ENCODE measurements around the gene WASL. TPM values are rescaled to one million over a fixed set of nuclear protein-coding genes. Genes with fewer than 3 reads are reported as not detected.

Gene WASL
- total and polyA plus RNA-seq, 7 donors: 32.4 to 80.5 (median 43.4) TPM

DNA sequence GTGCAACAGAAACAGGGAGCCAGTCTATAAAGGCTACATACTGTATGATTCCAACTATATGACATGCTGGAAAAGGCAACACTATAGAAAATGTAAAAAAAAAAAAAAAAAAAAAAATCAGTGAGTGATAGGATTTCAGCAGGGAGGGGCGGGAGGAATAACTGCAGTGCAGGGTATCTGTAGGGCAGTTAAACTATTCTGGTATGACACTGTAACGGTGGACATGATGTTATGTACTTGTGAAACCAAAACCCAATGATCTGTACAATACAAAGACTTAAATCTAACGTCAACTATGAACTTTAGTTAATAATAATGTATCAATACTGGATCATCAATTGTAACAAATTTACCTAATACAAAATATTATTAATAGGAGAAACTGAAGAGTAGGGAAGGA, 14.3 kb downstream of the WASL start:
- H3K9me3 ChIP-seq: no peaks in the 10 kb centered on the region
- H3K27me3 ChIP-seq: no peaks in the 10 kb centered on the region
- DNase-seq: no peak
- H3K4me1 ChIP-seq: peaks cover 0 to 11% (median 0%) of the 10 kb centered on the region in 4 donors
- no peak overlapping the region for H3K27ac ChIP-seq
- intact Hi-C loops (cut with DNase I): no loop called here
- no peak overlapping the region for H3K4me3 ChIP-seq
- TF ChIP-seq POLR2A (IDR thresholded peaks at IDR 0.05): no peak
- TF ChIP-seq, protein P1, sequence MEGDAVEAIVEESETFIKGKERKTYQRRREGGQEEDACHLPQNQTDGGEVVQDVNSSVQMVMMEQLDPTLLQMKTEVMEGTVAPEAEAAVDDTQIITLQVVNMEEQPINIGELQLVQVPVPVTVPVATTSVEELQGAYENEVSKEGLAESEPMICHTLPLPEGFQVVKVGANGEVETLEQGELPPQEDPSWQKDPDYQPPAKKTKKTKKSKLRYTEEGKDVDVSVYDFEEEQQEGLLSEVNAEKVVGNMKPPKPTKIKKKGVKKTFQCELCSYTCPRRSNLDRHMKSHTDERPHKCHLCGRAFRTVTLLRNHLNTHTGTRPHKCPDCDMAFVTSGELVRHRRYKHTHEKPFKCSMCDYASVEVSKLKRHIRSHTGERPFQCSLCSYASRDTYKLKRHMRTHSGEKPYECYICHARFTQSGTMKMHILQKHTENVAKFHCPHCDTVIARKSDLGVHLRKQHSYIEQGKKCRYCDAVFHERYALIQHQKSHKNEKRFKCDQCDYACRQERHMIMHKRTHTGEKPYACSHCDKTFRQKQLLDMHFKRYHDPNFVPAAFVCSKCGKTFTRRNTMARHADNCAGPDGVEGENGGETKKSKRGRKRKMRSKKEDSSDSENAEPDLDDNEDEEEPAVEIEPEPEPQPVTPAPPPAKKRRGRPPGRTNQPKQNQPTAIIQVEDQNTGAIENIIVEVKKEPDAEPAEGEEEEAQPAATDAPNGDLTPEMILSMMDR (IDR thresholded peaks at IDR 0.05): no peak
- TF ChIP-seq POLR2AphosphoS5 (IDR thresholded peaks at IDR 0.05): no peak
- no peak for TF ChIP-seq EP300 (IDR thresholded peaks at IDR 0.05)
- no peaks in the 10 kb centered on the region for H3K36me3 ChIP-seq
- 79 to 96% methylated on average over 3 of the region's 3 CpGs for WGBS, 2 donors

DNA sequence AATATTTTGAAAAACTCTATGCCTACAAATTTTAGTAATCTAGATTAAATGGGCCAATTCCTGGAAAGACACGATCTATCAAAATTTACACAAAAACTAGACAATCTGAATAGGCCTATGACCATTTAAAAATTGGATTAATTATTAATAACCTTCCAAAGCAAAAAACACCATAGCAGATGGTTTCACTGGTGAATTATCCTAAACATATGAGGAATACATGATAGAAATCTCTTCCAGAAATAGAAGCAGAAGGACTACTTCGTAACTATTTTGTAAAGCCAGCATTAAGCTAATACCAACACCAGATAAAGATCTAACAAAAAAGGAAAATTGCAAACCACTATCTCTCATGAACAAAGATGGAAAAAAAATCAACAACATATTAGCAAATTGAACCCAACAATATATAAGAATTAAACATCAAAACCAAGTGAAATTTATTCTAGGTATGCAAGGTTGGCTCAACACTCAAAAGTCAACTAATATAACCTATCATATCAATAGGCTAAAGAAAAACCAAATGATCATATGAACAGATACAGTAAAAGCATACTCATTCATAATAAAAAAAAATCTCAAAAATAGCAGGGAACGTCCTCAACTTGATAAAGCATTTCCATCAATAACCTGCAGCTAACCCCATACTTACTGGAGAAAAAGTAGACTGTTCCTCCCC, 16.3 kb downstream of the WASL start:
- TF ChIP-seq EP300 (IDR thresholded peaks at IDR 0.05) (no peak), POLR2A (IDR thresholded peaks at IDR 0.05) (no peak), POLR2AphosphoS5 (IDR thresholded peaks at IDR 0.05) (no peak)
- TF ChIP-seq, protein P1 (IDR thresholded peaks at IDR 0.05): no peak
- Histone ChIP-seq H3K27ac (no peak overlapping the region), H3K4me1 (peaks cover 0 to 23% (median 5%) of the 10 kb centered on the region in 4 donors), H3K4me3 (no peak overlapping the region), H3K27me3 (no peaks in the 10 kb centered on the region), H3K36me3 (no peaks in the 10 kb centered on the region), H3K9me3 (no peaks in the 10 kb centered on the region)
- DNase-seq: no peak
- 97% methylated on average over 3 of the region's 3 CpGs for WGBS, 2 donors
- intact Hi-C loops (cut with DNase I): no loop called here

DNA sequence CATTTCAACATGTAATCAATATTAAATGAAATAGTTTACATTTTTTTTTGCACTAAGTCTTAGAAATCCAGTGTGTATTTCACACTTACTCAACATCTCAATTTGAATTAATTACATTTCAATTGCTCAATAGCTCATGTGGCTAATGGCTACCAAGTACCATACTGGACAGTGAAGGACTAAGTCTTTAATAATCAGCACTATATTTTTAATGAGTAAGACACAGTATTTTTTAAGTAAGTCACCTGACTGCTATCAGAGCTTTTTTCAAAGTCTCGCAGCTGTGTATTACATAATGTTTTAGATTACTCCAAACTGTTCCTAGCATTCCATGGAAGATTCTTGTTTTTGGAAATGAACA, 19.6 kb downstream of the WASL start:
- Histone ChIP-seq H3K4me3 (no peak overlapping the region), H3K4me1 (peaks cover 0 to 55% (median 35%) of the 10 kb centered on the region in 4 donors), H3K27me3 (no peaks in the 10 kb centered on the region), H3K27ac (no peak overlapping the region), H3K9me3 (no peaks in the 10 kb centered on the region), H3K36me3 (no peaks in the 10 kb centered on the region)
- no peak for DNase-seq
- no peak for TF ChIP-seq POLR2A (IDR thresholded peaks at IDR 0.05)
- TF ChIP-seq POLR2AphosphoS5 (IDR thresholded peaks at IDR 0.05): no peak
- TF ChIP-seq EP300 (IDR thresholded peaks at IDR 0.05): no peak
- TF ChIP-seq, protein P1 (IDR thresholded peaks at IDR 0.05): no peak
- 95 to 97% methylated on average over 1 of the region's 1 CpG for WGBS, 2 donors
- intact Hi-C loops (cut with DNase I): no loop called here

DNA sequence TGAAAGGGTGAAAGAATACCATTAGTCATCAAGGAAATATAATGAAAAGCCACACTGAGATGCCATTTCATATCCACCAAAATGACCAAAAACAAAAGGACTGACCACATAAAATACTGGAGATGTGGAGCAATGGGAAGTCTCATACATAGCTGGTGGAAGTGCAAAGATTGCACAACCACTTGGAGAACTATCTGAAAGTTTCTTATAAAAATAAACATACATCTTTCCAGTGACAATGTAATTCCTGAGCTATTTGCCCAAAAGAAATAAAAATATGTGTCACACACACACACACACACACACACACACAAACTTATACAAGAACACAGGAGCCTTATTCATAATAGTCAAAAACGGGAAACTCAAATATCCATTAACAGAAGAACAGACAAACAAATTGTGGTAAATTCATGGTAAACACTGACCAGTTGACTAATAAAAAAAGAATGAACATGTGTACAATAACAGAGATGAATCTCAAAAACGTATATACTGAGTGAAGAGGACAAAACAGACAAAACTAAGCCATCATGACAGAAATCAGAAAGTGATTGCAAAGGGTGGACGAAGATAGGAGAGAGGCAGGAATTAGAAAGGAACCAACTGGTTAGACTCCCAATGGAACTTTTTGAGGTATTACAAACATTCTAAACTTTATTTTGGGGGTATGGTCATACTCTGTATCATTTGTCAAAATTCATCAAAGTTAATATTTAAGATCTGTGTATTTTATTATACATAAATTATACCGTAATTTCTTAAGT, 21.5 kb downstream of the WASL start:
- H3K4me3 ChIP-seq: no peak overlapping the region
- no peaks in the 10 kb centered on the region for H3K36me3 ChIP-seq
- H3K4me1 ChIP-seq: peaks cover 0 to 75% (median 54%) of the 10 kb centered on the region in 4 donors
- no peaks in the 10 kb centered on the region for H3K27me3 ChIP-seq
- DNase-seq: no peak
- WGBS, 2 donors: 75 to 77% methylated on average over 4 of the region's 4 CpGs
- no peak overlapping the region for H3K27ac ChIP-seq
- intact Hi-C loops (cut with DNase I): no loop called here
- no peaks in the 10 kb centered on the region for H3K9me3 ChIP-seq
- no peak for TF ChIP-seq EP300 (IDR thresholded peaks at IDR 0.05)
- TF ChIP-seq, protein P1 (IDR thresholded peaks at IDR 0.05): no peak
